Measurements from ENCODE around the gene EFCAB11.
"Not testable (repeated sequence)": the region's sequence is repeated elsewhere in the genome, so short reads cannot be mapped to it uniquely, and the experiment has no call there.

EFCAB11 gene

DNA sequence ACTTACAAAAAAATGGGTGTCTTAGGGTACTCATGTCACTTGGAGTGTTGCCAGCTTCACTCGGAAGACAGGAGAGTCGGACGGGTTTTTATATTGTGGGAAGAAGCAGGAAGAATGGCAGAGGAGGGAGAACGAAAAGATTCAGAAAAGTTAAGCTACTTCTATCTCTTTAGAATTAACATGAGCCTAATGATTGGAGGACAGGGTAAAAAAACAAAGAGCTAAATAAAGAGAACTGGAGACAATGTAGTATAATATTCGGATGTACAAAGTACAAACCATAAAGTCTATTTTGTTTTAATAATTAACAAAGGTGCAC lies 43.9 kb downstream of the EFCAB11 start:
- FAIRE-seq: no peak

DNA sequence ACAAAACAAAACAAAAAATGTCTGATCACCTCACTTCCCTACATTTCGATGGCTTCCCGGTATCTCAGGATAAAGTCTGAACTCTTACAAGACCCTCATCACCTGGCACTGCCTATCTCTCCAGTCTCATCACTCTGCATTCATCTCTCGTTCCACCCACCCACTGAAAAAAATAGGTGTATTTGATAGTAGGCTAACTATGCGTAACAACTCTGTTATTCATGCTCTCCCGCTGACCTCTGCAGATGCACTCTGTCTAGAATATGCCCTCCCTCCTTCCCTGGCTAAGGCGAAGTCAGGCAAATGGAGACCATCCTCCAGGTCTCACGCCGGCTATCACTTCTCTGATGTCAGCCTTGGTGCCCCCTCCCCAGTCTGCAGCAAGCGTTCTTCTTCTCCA lies 44.9 kb downstream of the EFCAB11 start:
- no peak for FAIRE-seq

DNA sequence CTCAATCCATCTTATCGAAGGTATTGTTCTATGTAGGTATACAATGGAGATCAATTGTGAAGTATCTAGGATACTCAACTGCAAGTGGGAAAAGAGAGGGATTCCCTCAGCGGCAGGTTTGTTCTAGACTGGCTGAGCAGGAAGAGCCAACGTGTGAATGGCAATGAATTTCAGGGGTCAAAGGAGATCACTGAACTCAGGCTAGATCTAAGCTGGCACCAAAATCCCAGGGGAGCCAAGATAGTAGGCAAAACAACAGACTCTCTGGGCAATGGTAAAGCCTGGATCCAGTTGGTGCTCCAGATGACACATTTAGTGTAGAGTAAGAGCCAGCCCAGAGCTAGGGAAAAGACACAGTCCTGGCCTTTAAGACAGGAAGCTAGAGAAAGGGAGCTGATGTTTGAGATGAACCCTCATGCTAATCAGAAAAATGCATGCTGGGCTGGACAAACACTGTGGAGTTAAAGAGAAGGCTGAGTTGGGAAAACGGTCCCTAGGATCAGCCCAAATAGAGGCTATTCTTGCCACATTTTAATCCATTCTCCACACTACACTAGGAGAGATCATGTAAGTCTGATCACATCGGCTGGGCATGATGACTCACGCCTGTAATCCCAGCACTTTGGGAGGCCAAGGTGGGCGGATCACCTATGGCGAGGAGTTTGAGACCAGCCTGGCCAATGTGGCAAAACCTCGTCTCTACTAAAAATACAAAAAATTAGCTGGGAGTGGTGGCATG lies 45.6 kb downstream of the EFCAB11 start:
- no peak for FAIRE-seq

DNA sequence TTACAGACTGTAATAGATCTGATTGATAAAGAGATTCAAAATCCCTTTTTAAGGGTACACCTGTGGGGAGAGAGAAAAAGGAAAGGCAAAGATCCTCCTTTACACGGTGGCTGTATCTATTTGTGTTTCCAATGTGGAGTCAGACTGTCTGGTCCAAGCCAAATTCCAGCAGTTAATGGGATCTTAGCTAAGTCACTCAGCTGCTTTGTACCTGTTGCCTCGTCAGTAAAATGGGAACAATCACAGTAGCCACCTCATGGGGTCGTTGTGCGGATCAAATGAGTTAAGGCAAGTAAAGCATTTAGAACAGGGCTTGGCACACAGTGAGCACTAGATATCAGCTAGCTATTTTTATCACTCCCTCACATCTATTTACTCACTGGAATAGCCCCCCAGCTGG lies 46.9 kb downstream of the EFCAB11 start:
- no peak for FAIRE-seq

DNA sequence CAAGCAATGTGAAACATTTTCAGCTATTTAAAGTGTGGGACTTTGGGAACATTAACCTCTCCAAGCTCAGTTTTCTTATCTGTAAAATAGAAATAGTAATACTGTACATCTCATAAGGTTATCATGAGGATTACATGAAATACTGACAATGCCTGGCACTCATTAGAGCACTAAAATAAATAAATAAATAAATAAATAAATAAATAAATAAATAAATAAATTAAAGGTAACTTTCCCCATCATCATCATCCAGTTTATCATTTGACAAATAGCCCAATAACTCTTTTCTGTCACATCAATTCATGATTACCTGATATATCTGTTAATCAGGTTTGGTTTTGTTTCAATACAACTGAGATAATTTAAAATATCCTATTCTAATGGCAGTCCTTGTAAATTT lies 48.5 kb downstream of the EFCAB11 start:
- no peak for FAIRE-seq

DNA sequence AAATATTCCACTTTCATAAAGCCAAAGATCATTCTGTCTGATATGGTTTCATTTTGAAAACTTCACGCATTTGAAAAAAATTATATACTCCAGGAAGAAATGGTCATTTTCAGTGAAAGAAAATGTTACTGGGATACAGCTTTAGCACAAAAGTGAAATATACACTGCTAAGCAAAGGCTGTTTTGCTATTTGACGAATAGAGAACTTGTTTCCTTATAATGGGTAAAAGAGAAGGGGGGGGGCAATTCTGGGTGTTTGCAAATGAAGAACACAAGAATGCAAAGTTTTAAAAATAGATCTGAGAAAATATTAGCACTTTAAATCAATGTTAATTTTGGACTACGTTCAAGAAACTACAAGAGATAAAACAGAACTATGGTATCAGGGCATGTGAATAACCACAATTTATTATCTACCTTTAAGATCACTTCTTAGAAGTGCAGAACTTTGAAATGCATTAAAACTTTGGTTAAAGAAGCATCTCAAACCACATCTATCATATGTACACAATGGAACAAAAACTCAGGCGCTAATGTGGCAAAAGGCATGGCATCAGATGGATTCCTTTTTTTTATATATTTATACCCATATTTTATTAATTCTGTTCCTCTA lies 51.1 kb downstream of the EFCAB11 start:
- FAIRE-seq: no peak

DNA sequence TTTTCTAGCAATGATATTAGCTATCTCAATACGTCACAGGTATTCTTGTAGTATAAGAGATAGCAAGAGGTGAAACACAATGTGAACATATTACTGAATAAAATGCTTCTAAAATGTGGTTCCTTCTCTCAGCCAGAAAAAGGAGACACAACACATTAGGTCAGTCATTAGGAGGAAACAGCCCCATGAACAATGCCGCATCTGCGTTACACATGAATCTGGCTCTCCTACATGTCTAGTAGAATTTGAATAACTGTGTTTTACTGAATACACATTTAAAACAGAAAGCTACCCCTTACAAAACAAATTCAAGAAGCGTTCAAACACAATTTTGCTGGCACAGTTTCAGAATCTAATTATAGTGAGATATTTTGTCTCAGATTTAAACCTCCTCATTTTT lies 51.6 kb downstream of the EFCAB11 start:
- no peak for FAIRE-seq

DNA sequence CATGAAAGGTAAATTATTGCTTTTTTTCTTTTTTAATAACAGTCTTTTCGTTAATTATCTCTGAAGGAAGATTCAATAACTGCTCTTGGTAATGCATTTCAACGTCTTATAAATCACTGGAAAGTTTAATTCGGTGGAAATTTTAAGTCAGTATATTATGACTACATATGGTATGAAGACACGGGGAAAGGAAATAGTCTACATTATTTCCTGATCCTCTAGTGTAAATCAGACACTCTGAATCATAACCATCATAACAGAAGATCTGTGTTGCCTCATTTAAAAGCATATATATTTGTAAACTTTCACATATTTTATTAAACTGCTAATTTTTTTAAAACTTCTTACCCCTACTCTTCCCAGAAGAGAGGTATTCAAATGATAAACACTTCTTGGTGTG lies 53.7 kb downstream of the EFCAB11 start:
- no peak for FAIRE-seq

DNA sequence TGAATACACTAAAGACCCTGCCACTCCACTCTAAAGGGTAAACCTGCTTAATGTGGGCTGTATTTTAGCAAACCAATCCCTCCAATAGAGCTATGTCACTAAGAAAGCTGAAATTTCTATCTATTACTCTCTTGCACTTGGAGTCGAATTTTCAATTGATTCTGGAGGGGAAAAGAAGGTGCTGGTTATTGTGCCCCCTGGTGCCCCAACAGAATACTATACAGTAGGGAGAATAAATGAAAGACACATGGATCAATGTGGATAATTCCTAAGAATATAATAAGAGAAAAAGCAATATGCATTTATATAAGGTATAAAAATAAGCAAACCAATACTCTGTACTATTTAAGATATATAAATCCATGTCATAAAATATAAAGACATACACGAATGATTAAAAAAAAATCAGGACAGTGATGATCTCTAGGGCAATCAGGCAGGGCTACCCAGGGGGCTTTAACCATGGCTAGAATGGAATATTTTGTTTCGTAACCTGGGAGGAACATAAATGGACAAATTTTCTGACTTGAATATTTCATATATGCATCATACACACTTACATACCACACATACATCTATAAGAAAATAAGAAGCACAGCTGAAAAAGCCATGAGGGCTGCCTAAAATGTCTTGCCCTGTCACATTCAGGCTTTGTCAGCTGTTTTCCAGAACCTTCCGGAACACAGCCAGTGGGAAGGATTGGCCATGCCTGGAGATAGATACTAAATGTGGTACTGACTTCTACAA lies 54.4 kb downstream of the EFCAB11 start:
- FAIRE-seq: peak; percentile 46

DNA sequence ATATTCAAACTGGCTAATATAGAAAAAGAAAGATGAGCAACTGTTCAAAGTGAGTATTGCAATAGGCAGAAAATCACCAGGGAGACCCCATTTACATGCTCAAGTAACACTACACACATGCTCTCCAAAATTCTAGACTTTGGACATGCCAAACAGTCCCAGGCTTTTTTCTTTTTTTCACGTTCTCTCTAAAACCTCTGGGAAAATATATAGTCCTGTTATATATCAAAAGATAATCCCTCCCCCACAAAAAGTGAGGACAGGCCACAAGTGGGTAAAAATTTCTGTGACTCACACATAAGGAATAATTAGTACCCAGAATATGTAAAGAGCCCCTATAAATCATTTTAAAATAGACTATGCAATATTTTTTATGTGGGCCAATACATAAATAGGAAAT lies 55.2 kb downstream of the EFCAB11 start:
- FAIRE-seq: no peak

DNA sequence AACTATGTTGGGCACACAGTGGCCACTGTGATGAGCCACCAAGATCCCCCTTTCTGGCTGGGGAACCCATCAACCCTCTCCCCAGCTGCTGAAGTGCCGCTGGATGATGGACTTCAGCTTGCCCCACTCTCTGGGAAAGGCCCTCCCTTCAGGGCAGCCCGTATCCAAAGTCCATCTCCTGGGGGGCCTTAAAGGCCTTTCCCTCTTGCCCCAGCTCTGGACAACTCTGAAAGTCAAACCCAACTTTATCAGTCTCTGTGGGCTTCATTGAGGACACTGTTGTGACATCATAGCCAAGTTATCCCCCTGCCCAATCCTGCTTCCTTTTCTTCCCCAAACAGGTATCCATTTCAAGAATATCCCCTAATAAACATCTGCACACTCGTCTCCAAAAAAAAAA lies 61.1 kb downstream of the EFCAB11 start:
- FAIRE-seq: not testable (repeated sequence)

DNA sequence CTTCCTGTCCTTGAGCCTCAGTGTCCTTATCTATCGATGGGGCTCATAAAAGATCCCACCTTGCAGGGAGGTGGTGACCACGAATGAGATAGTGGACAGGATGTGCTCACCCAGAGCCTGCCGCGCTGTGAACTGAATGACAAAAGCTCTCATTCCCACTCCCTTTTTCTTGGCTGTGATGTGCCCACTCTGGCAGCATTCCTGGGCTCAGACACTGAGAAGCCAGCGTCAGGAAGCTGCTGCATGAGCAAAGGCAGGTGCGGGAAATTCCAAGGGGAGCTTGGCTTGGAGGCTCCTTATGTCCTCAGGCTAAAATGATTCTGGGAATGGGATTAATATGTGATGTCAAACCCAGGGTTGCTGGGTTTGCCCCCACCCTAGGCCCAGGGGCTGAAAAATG lies 61.6 kb downstream of the EFCAB11 start:
- FAIRE-seq: no peak

DNA sequence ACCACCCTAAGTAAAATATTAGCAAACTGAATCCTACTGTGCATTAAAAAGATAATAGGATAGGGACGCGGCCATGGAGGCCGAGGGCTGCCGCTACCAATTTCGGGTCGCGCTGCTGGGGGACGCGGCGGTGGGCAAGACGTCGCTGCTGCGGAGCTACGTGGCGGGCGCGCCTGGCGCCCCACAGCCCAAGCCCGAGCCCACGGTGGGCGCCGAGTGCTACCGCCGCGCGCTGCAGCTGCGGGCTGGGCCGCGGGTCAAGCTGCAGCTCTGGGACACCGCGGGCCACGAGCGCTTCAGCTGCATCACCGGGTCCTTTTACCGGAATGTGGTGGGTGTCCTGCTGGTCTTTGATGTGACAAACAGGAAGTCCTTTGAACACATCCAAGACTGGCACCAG lies 62.8 kb downstream of the EFCAB11 start:
- FAIRE-seq: not testable (repeated sequence)

DNA sequence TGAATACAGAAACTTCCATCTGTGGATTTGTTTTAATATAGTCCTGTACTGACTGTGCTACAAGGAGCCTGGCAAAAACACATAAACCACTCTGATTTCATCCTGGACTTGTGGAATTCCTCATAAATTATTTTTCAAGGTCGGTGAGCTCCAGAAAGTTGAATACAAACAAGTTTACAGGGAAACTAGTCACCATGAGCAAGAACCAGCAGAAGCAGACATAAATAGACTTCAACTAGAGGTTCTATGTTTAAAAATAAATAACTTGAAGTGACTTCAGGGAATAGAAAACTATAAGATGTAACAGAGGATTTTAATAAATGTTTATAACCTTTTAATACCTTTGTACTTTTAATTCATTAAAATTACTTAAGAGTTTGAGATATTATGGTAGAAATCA lies 63.5 kb downstream of the EFCAB11 start:
- no peak for FAIRE-seq

DNA sequence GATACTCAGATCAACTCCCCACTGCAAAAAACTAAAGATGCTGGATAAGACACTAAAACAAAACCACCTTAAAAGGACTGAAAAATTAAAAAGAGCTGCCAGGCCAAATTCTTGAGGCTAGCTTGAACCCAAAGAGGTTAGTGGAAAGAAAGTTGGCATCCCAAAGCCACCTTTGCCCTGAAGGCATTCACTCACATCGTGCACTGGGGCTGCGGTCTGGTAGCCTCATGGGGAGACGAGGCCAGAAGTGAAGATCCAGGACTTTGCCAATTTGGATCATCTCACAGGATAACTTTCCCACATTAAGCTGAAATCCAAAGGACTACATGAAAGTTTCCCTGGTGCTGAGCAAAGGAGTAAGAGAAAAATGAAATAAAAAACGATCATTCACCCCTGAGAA lies 63.9 kb downstream of the EFCAB11 start:
- no peak for FAIRE-seq

DNA sequence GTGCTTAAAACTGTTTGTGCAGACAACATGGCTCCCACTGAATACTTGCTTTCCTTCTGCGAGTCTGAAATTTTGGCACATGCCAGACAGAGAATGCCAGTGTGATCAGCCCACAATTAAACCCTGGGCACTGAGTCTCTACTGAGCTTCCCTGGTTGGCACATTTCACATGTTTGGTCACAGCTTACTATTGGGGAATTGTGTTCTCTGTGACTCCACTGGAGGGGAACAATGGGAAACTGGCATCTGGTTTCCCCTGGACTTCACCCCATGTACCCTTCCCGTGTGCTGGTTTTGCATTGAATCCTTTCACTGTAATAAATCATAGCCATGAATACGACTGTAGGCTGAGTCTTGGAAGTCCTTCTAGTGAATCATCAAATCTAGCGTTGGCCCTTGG lies 64.9 kb downstream of the EFCAB11 start:
- no peak for FAIRE-seq

DNA sequence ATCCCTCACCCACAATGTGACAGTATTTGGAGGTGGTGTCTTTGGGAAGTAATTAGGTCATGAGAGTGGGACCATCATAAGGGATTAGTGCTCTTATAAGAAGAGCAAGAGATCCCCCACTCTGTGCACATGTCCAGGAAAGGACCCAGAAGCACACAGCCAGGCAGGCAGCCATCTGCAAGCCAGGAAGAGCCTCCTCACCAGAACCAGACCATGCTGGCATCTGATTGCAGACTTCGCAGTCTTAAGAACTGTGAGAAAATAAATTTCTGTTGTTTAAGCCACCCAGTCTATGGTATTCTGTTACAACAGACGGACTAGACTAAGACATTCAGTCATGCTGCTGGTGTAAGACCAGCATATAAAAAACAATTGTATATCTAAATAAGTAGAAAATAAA lies 69.8 kb downstream of the EFCAB11 start:
- no peak for FAIRE-seq

DNA sequence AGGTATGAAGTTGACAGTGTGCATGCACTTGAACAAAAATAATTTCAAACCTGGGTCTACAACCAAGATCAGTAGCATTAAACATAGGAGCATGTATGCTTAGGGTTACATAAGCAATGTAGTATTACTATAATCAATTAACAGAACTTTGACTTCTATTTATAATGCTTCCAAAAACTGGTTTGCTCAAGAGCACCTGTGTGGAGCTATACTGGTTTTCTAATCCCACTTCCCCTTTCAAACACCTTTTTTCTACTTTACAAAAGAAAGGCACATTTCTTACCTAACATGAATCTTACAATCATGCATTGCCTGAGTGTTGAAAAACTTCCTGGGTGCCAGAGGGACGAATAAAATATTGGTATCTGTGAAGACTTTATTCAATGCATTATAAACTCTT lies 72.7 kb downstream of the EFCAB11 start:
- no peak for FAIRE-seq

DNA sequence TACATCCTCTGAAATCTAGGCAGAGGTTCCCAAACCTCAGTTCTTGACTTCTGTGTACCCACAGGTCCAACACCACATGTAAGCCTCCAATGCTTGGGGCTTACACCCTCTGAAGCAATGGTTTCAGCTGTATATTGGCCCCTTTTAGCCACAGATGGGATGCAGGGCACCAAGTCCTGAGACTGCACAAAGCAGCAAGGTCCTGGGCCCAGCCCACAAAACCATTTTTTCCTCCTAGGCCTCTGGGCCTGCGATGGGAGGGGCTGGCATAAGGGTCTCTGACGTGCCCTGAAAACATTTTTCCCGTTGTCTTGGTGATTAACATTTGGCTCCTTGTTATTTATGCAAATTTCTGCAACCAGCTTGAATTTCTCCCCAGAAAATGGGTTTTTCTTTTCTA lies 80.4 kb downstream of the EFCAB11 start:
- not testable (repeated sequence) for FAIRE-seq

DNA sequence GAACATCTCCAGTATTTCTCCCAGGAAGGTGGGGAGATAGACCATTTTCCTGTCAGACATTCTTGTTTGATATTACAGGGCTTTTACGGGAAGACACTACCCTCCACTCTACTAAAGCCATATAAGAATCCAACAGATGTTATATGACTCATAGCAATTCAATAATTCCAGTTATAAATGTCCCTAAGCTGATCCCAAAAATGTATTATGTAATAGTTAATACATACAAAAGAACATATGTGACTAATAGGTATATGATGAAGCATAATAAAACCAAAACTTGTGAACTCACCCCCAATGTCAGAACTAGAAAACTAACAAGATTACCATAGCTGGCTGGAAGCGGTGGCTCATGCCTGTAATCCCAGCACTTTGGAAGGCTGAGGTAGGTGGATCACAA lies 84.2 kb downstream of the EFCAB11 start:
- no peak for FAIRE-seq

DNA sequence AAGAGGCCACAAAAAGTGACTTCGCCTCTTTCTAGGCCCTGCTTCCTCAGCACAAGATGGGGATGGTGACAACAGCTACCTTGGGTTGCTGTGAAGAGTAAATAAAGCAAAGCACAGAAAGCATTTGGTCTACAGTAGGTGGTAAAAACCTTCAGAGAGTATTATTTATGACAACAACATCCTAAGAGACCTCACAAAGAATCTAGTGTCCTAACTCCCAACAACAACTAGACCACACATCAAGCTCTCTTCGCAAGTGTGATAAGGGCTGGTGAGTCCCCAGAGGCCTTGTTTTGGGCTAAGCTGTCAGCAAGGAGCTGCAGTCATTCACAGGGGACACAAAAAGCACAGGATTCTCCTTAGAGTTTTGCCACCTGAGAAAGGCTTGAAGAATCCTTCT lies 84.9 kb downstream of the EFCAB11 start:
- FAIRE-seq: no peak

DNA sequence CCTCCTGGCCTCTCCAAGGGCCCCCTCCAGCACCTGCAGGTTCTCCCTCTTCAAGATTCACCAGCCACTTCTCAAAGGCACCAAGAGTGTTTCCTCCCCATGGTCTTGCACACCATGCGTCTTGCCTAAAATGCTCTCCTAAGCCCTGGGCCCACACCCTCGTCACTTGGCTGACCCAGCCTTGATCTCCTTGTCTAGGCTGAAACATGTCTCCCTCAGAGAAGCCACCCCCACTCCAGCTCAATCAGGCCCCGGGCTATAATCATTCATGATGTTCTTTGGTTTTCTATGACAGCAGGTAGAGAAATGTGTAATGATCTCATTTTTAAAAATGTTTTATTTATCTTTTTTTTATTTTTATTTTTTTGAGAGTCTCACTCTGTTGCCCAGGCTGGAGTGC lies 88.1 kb downstream of the EFCAB11 start:
- FAIRE-seq: no peak

DNA sequence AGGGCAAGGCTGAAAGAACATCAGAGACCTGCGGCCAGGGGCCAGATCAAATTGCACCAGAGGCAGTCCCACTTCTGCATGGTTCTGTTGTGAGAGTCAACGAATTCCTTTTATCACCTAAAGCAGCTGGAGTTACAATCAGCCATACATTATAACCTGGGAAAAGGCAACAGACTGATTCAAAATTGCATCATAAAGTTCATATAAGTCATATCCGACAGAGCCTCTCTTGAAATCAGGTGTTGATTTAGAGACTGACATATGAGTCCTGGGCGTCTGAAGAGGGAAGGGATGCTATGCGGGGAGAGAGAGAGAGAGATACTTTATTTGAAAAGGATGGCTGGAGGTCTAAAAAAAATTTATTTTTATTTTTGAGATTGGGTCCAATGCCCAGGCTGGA lies 89.4 kb downstream of the EFCAB11 start:
- FAIRE-seq: no peak

DNA sequence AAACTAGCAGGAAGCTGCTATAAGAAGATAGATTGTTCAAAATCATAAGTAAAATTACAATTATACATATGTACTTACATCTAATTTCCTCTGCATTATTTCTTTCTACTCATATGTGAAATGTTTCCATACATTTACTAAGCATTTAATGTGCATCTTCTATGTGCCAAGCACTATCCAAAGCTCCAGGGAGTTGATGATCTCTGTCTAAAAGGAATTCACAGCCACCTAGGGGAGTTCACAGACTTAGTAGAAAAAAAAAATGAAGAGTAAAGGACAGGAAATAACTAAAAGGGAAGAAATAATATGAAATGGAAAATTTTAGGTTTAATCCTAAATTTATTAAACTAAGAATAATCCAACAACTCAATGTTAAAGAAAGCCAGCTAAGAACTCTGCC lies 91.7 kb downstream of the EFCAB11 start:
- FAIRE-seq: no peak

DNA sequence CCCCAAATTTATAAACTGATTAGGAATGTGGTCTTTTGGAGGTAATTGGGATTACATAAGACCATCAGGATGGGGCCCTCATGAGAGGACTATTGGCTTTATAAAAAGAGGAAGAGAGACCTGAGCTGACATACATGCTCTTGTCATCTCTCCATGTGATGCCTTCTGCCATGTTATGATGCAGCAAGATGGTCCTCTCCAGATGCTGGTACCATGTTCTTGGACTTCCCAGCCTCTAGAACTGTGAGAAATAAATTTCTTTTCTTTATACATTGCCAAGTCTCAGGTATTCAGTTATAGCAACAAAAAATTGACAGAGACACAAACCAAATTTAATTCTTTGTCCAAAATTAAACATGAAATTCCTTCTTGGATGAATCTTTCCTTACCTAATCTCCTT lies 92.9 kb downstream of the EFCAB11 start:
- FAIRE-seq: no peak
